A673 (cell line): ENCODE data around the gene KCND3.

Experiments
- EZH2 ChIP-seq: fragments of 200-600 bp; sonication (generic); IDR thresholded peaks from 2 replicates; pipeline ENCODE4 v1.6.1; 2017; ENCODE audit warnings: borderline replicate concordance, low read depth, mild to moderate bottlenecking, mixed read lengths, antibody characterized with exemption, low read length; ENCODE audit not compliant: poor library complexity, severe bottlenecking
- TF ChIP-seq, protein P1 (sequence below): fragments of 300-800, 200-600 bp; sonication (generic); conservative IDR thresholded peaks from 2 replicates; pipeline ENCODE4 v1.5.1; 2017; ENCODE audit warnings: low read depth, mild to moderate bottlenecking, antibody characterized with exemption, low read length, moderate library complexity, mixed read lengths

DNA sequence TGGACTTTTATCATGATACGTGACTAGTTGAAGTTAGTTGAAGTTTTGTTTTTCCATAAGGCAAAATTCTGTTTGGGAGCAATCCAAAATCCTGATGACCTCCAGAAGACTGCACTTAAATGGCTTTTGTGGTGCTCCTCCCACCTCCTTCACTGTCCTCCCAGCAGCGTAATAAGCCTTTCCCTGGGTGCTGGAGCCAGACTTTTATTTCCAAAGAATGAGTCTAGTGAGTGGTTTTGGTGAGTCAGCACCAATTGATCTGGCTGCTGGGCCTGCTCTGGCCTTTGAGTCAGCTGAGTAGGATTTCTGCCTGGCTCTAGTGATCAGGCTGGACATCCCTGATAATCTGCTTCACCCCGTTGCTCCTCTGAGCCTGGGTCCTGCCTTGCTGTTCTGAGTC is 21.7 kb upstream of the KCND3 start:
- TF ChIP-seq, protein P1, sequence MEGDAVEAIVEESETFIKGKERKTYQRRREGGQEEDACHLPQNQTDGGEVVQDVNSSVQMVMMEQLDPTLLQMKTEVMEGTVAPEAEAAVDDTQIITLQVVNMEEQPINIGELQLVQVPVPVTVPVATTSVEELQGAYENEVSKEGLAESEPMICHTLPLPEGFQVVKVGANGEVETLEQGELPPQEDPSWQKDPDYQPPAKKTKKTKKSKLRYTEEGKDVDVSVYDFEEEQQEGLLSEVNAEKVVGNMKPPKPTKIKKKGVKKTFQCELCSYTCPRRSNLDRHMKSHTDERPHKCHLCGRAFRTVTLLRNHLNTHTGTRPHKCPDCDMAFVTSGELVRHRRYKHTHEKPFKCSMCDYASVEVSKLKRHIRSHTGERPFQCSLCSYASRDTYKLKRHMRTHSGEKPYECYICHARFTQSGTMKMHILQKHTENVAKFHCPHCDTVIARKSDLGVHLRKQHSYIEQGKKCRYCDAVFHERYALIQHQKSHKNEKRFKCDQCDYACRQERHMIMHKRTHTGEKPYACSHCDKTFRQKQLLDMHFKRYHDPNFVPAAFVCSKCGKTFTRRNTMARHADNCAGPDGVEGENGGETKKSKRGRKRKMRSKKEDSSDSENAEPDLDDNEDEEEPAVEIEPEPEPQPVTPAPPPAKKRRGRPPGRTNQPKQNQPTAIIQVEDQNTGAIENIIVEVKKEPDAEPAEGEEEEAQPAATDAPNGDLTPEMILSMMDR = no peak
- no peak for TF ChIP-seq EZH2
